ENCODE measurements around the gene FAM3C. TPM values are rescaled to one million over a fixed set of nuclear protein-coding genes. Genes with fewer than 3 reads are reported as not detected.

Gene FAM3C
- total and polyA plus RNA-seq, 11 donors, result 20.6 to 97.2 (median 45.3) TPM

DNA sequence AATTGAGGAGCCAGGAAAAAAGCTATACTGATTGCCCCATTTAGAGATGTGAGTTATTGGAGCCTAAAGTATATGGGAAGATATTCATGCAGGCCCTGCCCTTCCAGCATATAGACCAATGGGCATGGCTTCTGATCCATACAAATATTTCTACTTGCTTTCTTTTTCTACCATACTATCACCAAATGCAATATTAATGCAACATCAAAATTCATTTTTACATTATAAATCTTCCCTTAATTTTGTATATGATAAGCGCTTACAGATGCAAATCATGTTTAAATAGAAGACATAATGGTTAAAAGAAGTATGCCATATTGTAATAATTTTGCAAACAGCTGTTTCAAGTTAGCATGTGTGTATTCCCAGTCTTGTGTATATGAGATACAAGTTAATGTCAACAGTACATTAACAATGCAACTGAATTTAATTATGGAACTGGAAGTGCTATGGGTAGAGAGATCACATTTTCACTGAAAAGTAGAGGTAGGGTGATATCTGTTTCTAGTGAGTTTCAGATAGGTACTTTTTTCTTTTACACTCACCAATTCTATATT is 91.9 kb downstream of the FAM3C start:
- Histone ChIP-seq H3K36me3 (no peaks in the 10 kb centered on the region), H3K27ac (no peak overlapping the region), H3K4me3 (no peak overlapping the region), H3K27me3 (no peaks in the 10 kb centered on the region), H3K9me3 (no peaks in the 10 kb centered on the region), H3K4me1 (no peaks in the 10 kb centered on the region)
- TF ChIP-seq, protein P1, sequence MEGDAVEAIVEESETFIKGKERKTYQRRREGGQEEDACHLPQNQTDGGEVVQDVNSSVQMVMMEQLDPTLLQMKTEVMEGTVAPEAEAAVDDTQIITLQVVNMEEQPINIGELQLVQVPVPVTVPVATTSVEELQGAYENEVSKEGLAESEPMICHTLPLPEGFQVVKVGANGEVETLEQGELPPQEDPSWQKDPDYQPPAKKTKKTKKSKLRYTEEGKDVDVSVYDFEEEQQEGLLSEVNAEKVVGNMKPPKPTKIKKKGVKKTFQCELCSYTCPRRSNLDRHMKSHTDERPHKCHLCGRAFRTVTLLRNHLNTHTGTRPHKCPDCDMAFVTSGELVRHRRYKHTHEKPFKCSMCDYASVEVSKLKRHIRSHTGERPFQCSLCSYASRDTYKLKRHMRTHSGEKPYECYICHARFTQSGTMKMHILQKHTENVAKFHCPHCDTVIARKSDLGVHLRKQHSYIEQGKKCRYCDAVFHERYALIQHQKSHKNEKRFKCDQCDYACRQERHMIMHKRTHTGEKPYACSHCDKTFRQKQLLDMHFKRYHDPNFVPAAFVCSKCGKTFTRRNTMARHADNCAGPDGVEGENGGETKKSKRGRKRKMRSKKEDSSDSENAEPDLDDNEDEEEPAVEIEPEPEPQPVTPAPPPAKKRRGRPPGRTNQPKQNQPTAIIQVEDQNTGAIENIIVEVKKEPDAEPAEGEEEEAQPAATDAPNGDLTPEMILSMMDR (IDR thresholded peaks at IDR 0.05), result no peak
- TF ChIP-seq POLR2A (IDR thresholded peaks at IDR 0.05), result no peak
- 98 to 100% (median 99%) methylated on average over 1 of the region's 1 CpG for WGBS, 4 donors
- no peak for ATAC-seq
- intact Hi-C loops (cut with DNase I), result no loop called here
- DNase-seq, result no peak

DNA sequence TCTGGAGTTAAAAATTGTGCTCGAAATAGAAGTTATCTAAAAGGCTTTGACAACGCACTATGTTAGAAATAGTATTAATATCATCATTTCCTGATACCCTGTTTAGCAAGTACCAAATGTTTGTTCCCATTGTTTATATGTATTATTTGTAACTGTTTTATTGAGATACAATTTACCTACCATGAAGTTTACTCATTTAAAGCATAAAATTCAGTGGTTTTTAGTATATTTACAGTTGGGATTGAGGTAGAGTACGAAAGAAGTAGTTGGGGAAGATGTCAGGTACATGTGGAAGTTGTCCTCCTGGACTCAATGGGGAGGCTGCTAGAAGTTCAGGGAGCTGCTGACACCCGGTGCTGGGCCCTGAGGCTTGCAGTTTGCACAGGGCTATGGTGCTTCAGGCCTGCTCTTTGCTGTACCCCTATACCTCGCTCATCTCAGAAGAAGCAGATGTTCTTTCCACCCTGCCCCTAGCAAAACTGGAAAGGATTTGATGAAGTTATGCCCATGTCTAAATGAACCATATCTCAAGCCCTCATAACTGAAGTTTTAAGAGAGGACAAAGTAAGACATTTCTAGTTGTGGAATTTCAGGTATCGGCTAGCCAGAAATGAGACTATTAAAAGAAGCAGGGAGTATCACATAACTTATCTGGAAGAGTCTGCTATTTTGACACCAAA is 92.5 kb downstream of the FAM3C start:
- DNase-seq, result no peak
- H3K27me3 ChIP-seq, result no peaks in the 10 kb centered on the region
- no peaks in the 10 kb centered on the region for H3K4me1 ChIP-seq
- no peak overlapping the region for H3K27ac ChIP-seq
- no peaks in the 10 kb centered on the region for H3K36me3 ChIP-seq
- peak in 1 of 4 donors; percentile 44 for ATAC-seq
- WGBS, 4 donors, result 86 to 91% (median 91%) methylated on average over 6 of the region's 6 CpGs
- TF ChIP-seq POLR2A (IDR thresholded peaks at IDR 0.05), result no peak
- TF ChIP-seq, protein P1 (IDR thresholded peaks at IDR 0.05), result no peak
- H3K4me3 ChIP-seq, result no peak overlapping the region
- H3K9me3 ChIP-seq, result no peaks in the 10 kb centered on the region
- intact Hi-C loops (cut with DNase I), result no loop called here

DNA sequence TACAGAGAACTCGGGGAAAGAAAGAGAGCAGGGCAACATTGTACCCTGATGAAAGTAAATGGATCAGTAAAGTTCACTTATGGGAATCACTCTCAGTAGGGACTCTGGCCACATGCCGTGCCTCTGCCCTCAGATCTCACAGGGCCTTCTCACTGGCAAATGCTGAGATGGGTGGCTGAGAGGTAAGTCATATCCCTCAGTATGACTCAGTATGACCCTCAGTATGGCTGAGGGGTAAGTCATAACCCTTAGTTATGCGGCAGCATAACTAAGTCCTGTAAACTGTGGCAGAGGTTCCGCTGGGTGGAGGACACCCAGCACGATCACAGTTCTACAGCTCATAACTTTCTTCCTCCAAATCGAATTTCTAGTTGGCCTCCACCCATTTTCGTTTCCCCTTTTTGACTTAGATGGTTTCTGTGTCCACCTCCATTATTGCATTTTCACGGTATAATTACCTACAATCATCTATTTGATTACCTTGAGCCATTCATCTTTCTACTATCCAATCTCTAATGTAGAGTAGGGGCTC is 93.8 kb downstream of the FAM3C start:
- peaks cover 0 to 4% (median 0%) of the 10 kb centered on the region in 9 donors for H3K36me3 ChIP-seq
- ATAC-seq, result no peak
- no peaks in the 10 kb centered on the region for H3K27me3 ChIP-seq
- intact Hi-C loops (cut with DNase I), result no loop called here
- DNase-seq, result no peak
- TF ChIP-seq POLR2A (IDR thresholded peaks at IDR 0.05), result no peak
- TF ChIP-seq, protein P1 (IDR thresholded peaks at IDR 0.05), result no peak
- H3K9me3 ChIP-seq, result no peaks in the 10 kb centered on the region
- H3K27ac ChIP-seq, result no peak overlapping the region
- no peak overlapping the region for H3K4me3 ChIP-seq
- 92 to 95% (median 93%) methylated on average over 8 of the region's 8 CpGs for WGBS, 4 donors
- no peaks in the 10 kb centered on the region for H3K4me1 ChIP-seq

DNA sequence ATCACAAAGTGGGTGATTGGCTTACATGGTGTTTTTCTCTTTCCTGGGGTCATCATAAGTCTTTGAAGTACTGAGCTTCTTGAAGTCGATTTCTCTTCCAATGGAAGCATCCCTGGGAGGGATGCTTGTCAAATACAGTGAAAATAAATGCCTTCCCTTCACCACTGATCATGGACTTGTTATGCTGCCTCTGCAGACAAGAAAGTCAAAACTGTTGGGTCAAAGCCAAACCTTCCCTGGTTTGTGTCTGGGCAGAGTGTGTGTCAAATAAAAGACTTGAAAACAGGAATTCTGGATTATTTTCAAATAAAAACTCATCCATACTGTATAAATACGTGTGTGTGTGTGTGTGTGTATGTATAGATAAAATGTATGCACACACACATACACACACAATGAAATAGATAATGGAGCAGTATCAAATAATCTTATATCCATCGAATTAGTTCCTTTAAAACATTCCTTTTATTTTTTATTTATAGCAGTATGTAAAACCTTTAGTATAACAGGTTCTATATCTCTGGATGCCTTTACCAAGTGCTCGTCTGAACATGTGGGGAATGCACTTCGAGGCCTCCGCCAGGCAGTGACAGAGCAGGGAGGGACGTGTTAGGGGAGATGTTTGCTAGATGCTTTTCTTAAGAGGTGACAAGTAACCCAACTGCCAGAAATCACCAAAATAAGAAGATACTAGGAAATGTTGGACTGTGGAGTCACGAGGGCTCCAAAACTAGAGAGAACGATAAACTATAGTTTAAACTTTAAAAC is 94.5 kb downstream of the FAM3C start:
- intact Hi-C loops (cut with DNase I), result no loop called here
- H3K4me1 ChIP-seq, result no peaks in the 10 kb centered on the region
- TF ChIP-seq POLR2A (IDR thresholded peaks at IDR 0.05), result no peak
- TF ChIP-seq, protein P1 (IDR thresholded peaks at IDR 0.05), result no peak
- ATAC-seq, result no peak
- no peak overlapping the region for H3K4me3 ChIP-seq
- no peaks in the 10 kb centered on the region for H3K9me3 ChIP-seq
- H3K27ac ChIP-seq, result no peak overlapping the region
- no peaks in the 10 kb centered on the region for H3K27me3 ChIP-seq
- 79 to 87% (median 80%) methylated on average over 9 of the region's 9 CpGs for WGBS, 4 donors
- peaks cover 0 to 8% (median 0%) of the 10 kb centered on the region in 9 donors for H3K36me3 ChIP-seq
- DNase-seq, result no peak

All from heart left ventricle (tissue), 16 donors.